Non-pigmented ciliary epithelial cell (primary cell): ENCODE results near the gene KPNB1.
A peak's percentile ranks its signal among the peaks of the same experiment; 100 is the strongest.

Experiments
- DNase-seq: peaks from one replicate; pipeline ENCODE4 v3.0.0-alpha.2; 2010; ENCODE audit warnings: low read depth

Gene KPNB1

GRCh38 chr17:47711366-47712099, 61.8 kb downstream of the KPNB1 start:
- no peak for DNase-seq

DNA sequence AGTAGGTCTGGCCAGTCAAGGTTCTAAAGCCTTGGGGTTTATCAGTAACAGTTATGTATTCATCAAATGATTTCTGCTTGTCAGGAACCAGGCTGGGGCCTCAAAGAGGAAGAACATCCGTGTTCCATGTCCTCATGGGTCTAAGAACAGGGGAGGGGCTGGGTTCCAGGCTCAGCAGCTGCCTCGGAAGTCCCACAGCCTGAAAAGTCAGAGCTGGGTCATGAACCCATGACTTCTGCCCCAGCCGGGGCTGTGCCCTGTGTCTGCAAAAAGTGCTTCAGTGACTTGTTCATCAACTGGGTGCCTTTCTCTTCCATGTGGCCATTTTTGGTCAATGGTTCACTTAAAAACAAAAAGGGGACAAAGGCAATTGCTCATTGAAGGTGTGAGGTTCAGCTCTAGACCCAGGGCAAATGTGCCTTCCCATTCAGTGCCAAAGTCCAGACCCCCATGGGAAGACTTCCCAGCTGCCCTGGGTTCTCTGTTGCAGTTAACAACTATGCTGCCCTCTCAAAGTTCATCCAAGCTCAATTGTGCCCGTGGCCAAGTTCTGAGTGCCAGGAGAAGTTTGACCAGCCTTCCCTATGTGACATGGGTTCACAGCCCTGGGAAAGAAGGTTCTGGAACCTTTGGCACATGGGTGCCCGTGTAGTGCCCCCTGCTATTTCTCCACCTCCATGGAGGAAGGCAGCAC, 62.8 kb downstream of the KPNB1 start:
- DNase-seq, result no peak

- DNase-seq, result no peak
These were observed 64.4 kb downstream of the KPNB1 start for GRCh38 chr17:47713980-47714700.

DNA sequence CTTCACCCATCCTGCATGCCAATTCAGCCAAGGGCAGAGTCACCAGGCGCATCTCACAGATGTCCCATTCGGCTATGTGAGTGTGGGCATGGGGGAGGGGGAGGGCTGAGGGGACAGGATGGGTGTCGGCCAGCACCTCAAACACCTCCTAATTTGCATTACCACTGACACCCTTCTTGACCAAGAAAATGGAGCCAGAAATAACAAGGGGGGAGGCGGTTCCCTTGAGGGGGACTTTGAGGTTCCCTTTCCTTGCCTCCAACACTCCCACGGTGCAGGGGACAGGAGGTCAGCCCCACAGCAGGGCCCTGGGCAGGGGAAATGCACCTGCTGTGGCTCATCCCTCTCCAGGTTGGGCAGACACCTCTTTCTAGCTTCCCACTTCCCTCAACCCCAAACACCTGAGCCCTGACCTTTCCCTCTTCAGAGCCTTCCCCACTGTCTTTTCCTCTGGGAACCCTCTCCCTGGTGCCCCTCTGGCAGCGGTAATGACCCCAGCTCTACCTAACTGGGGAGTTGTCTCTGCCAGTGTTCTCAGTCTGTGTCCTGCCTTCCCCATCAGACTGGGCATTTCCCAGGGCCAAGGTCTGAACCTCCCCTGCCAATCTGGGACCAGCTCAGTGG, 65.2 kb downstream of the KPNB1 start:
- DNase-seq, result no peak

- no peak for DNase-seq
These were observed 66.1 kb downstream of the KPNB1 start for GRCh38 chr17:47715669-47716325.

DNA sequence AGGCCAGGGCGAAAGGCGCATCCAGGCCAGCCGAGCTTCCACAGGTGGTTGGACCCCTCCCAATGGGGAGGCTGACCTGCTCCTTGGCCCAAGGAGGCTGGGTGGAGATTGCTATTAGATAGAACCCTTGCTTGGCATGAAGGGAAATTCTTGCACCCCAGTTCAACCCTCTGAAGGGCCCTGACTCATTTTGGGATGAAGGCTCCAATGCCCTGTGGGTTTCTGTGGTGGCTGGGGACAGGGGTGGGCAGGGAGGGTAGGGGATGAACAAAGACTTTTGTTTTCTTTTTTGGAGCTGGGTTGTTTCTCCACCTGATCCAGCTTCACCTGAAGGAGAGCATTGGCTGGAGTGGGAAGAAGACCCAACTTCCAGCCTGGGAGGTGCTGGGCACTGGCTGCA, 66.7 kb downstream of the KPNB1 start:
- DNase-seq, result no peak

GRCh38 chr17:47717261-47717697, 67.6 kb downstream of the KPNB1 start:
- no peak for DNase-seq

GRCh38 chr17:47717979-47718621, 68.4 kb downstream of the KPNB1 start:
- no peak for DNase-seq

GRCh38 chr17:47718634-47719405, 69.1 kb downstream of the KPNB1 start:
- DNase-seq, result no peak

- DNase-seq, result peak; percentile 18
These were observed 69.9 kb downstream of the KPNB1 start for GRCh38 chr17:47719411-47720152.

DNA sequence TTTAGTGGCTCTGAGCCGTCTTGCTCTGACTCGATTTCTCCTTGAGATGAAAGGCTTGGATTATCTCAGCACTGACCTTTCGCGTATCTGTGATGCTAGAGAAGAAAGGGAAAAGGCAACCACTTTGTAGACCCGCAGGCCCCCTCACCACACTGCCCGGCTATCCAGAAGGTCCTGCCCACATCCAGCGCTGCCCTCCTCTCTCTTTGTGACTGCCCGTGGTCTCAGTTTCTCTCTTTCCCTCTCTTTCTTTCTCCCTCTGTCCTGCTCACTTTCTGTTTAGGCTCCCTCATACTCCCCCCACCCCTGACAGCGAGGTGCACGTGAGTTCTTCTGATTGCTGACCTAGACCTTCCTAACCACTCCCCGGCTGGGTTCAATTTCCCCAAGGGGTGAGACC, 70.5 kb downstream of the KPNB1 start:
- DNase-seq, result no peak

- no peak for DNase-seq
These were observed 71.2 kb downstream of the KPNB1 start for GRCh38 chr17:47720754-47721533.

GRCh38 chr17:47721725-47722124, 72.0 kb downstream of the KPNB1 start:
- no peak for DNase-seq

GRCh38 chr17:47724705-47725104, 75.0 kb downstream of the KPNB1 start:
- no peak for DNase-seq

GRCh38 chr17:47725446-47726111, 75.9 kb downstream of the KPNB1 start:
- DNase-seq, result no peak

GRCh38 chr17:47726796-47727703, 77.3 kb downstream of the KPNB1 start:
- no peak for DNase-seq

GRCh38 chr17:47727704-47728036, 78.0 kb downstream of the KPNB1 start:
- DNase-seq, result no peak
